ENCODE measurements around the gene MC4R. TPM values are rescaled to one million over a fixed set of nuclear protein-coding genes. Genes with fewer than 3 reads are reported as not detected.
"Not testable (repeated sequence)": the region's sequence is repeated elsewhere in the genome, so short reads cannot be mapped to it uniquely, and the experiment has no call there.

The MC4R gene
- total RNA-seq = 0.21 TPM

DNA sequence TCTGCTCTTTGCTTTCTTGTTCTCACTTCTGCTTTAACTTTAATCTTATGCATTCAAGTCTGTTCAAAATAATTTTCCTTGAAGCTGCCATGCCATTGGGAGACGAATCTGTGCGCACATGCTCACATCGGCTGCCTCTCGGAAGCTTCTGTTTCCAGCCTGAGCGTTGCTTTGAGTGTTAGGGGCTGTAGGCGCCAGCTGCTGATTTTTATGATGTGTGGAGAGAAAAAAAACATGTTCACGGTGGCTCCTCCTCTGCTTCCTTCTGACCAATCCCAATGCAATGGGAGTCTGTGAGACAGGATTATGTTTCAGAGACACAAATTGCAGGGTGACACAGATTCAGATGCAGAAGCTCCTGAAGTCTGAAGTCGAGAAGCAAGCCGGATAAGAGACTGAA, at the start of gene MC4R:
MC4R (minus strand) TSS at position 180 of the 400 bp plus-strand sequence. CDS start 426 bp downstream, outside the sequence.
- DNase-seq = peak; percentile 95

DNA sequence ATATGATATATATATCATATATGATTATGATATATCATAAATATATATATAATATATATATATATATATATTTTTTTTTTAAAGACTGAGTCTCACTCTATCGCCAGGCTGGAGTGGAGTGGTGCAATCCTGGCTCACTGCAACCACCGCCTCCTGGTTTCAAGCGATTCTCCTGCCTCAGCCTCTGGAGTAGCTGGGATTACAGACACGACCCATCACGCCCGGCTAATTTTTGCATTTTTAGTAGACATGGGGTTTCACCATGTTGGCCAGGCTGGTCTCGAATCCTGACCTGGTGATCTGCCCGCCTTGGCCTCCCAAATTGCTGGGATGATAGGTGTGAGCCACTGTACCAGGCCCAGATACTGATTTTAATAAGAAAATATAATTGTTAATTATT, 49.7 kb upstream of the MC4R start:
- DNase-seq = not testable (repeated sequence)

DNA sequence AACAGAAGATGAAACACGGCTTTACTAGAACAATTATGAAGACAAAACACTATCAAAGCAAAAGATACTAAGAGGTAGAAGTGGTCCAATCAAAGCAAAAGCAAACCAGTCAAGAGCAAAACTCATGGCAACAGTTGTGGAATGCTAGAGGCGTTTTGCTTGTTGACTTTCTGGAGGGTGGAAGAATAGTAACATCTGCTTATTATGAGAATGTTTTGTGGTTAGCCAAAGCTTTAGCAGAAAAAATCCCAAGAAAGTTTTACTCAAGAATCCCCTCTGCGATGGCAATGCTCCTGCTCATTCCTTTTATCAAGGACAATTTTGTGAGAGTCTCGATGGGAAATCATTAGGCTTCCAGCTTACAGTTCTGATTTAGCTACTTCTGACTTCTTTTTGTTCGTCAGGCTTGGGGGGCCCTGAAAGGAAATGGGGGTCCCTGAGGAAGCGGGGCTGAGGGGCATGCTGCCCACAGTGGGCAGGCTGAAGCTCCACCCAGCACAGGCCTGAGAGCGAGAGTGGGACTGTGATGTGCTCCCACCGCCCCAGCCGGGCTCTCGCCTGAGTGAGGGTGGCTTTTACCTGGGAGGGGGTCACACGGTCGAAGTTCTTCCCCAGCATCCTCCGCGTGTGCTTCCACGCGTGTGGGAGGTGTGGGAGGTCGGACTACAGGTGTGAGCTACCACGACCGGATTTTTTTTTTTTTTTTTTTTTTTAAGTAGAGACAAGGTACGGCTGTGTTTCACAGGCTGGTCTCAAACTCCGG, 49.0 kb upstream of the MC4R start:
- no peak for DNase-seq

DNA sequence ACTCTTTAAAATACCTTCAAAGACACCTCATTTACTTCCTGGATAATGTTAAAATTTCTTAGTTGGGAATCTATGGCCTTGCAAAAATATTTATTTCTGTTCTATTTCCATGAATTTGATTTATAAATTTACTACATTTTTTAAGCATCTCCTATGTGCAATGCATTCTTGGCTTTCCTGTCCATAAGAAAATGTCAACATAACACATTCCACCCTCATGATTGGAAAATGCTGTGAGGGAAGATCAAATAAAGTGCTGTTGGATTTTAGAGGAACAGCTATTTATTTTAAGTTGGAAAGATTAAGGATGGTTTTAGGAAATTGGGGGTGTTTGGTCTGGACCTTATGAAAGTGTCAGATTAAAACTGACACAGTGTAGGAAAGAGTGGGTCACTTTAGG, 45.4 kb upstream of the MC4R start:
- DNase-seq = no peak

DNA sequence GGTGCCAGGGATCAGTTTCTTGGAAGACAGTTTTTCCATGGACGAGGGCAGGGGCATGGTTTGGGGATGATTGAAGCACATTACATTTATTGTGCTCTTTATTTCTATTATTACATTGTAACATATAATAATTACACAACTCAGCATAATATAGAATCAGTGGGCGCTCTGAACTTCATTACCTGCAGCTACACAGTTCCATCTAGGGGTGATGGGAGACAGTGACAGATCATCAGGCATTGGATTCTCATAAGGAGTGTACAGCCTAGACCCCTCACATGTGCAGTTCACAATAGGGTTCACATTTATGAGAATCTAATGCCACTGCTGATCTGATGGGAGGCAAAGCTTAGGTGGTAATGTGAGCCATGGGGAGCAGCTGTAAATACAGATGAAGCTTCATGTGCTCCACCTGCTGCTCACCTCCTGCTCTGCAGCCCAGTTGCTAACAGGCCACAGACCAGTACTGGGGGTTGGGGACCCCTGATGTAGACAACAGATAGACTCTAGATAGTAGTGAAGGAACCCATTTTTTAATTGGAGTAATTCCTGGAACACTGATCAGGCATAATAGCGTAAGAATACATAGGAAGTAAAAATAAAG, 41.5 kb upstream of the MC4R start:
- no peak for DNase-seq

DNA sequence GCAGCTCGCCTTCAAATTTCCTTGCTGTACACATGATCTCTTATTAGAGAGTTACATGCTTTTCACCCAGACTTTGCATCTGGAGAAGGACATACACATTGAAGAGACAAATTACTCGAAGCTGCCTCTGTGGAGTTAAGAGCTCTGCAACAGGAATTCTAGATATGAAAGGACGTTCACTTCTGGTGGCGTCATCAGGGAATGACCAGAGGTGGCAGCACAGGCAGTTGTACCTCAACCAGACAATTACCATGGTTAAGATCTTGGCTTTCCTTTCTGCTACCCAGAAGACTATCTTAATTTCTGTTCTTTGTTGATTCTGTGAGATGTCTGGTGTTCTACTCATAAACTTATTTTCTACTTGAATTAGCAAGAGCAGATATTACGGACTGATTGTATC, 39.1 kb upstream of the MC4R start:
- no peak for DNase-seq

DNA sequence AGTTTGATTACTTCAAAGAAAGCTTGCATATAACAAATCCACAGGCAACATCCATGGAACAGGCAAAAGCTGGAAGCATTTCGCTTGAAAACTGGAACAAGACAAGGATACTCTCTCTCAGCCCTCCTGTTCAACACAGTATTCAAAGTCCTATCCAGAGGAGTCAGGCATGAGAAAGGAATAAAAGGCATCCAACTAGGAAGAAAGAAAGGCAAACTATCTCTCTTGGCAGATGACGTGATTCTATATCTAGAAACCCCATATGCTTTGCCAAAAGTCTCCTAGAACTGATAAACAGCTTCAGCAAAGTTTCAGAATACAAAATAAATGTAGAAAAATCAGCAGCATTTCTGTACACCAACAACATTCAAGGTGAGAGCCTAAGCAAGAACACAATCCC, 34.1 kb upstream of the MC4R start:
- DNase-seq = no peak

DNA sequence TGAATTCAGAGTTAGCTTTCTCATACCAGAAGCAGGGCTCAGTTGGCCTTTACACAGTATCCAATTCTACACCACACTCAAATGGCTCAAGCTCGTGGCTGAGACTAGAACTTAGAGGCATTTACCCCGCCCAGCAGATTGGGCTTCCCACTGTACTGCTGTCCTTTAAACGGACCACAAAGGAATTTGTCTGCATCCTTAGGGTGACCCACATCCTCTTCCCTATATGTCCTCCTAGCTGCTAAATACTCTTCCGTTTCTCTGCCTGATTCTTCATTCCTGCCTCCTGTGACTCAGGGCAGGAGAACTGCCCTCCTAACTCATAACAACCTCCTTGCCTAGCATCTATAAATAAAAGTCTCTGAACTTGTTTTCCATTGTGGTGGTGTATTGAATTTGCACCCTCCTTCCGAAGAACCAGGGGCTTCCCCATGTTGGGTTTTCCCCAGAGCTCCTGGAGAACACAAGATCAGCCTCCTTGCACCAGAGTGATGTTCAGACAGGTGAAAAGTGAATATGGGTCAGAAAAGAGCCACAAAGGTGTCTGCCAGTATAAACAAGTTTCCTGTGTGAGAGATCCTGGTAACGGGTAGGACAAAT, 32.0 kb upstream of the MC4R start:
- DNase-seq = no peak

DNA sequence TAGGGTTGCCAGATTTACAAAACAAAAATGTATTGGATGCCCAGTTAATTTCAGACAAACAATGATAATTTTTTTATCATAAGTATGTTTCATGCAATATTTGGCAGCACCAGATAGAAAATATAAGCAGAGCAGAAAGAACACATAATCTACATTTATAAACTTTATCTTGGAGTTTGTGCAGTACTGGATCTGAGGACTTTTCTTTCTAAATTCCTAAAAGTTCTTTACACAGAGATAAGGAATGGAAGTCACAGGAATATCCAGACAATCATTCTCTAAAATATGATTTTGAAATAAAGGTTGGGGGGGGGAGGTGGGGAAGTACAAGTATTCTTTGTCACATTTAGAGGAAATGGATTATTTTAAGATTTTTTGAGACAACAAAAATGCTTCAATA, 28.8 kb upstream of the MC4R start:
- no peak for DNase-seq

DNA sequence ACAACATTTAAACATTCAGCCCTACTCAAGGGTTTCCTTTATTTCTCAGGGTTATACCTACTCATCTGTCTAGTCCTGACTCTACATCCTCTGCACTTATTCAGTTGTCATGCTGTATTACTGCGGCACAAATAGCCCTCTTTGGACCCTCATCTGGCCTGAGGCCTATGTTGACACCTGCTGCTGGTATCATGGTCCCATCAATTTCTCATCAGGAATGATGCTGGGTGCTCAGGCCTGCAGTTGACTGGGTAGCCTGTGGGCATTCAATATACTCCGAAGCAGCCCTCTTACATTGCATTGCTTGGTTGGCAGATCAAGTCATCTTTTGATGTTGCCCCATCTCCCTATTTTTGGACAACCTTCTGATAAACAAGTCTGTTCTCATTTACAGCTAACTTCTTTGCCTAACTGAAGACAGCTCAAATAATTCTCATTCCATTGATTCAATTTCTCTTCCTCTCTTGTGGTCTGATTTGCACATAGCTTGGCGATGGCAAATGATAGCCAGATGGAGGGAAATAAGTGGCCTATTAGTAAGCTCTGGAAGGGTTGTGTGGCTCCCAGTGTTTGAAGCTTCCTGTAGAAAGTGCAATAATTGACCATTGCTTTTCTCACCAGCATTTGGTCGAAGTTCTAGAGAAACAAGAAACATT, 19.1 kb upstream of the MC4R start:
- DNase-seq = no peak

DNA sequence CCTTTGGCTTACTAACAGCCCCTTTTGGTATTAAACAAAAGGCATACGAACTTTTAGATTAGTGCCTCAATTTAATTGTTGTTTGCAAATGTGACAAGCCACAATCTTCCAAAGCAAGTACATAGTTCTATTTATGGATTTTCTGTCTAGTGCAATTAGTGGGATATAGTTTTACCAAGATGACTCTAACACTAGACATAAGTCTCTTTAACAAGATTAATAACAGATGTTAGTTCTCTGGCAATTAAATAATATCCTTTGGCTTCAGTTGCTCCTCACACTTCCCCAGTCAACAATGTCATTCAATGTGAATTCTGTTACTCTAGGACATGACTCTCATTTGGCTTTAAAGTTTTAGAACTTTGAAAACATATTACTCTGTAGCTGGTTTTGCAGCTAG, 16.7 kb upstream of the MC4R start:
- no peak for DNase-seq

DNA sequence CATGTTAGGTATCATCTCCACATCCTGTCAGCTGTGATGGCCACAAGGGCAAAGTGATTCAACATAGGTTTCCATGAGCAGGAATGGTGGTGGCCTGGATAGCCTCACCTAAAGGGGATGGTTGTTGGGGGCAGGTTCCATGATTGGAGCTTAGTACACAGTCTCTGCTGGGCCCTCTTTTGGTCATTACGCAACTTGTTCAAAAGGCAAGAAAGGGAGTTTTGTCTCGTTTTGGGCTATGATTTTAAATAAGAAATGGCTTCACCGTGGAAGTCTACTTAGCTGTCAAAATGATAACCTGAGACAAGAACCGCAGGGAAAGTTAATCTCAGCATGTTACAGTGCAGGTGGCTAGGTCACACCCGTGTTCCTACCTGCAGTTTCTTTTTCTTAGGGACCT, 13.1 kb upstream of the MC4R start:
- DNase-seq = no peak

DNA sequence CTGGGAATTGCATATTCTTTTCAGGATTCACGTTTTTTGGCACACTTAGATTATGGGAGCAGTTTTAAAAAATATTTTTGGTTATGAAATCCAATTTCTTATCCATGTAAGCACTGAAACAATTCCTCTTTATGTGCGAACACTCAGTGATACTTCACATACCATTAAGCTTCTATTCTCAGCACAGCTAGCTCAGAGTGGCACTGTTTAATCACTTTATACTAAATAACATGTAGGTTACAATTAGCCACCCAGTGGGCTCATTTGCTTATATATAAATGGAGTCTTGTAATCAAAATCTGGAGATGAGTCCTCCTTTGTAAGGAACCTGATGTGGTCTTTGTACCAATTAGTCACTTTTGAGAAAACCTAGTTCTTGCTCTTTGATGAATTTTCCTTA, 11.3 kb upstream of the MC4R start:
- DNase-seq = no peak

DNA sequence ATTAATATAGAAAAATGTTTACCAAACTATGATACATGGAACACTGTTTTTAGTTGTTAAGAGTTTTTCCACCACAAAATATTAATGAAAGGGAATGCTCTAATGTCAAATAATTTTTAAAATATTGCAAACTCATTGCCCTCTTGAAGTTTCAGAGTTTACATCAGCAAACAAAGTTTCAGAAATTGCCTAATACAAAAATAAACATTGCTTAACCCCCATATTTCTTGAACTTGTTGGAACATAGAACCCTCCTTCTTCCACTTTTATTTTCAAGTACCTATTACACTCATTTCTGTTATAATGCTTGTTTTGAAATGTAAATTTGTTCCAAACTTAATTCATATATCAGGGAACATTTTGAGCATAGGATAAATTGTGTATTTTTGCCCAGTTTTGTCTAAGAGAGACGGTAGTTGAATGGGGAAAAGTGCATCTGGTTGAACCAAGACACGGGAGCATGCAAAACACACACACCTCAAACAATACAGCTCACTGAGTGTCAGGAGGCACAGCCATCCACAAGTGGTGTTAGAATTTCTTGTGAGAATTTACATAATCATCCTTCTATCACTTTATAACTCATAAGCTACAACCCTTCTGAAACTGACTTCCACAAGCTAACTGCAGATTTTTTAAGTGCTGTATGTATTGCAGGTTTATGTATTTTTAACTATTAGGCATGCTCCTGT, 5.3 kb upstream of the MC4R start:
- DNase-seq = no peak

DNA sequence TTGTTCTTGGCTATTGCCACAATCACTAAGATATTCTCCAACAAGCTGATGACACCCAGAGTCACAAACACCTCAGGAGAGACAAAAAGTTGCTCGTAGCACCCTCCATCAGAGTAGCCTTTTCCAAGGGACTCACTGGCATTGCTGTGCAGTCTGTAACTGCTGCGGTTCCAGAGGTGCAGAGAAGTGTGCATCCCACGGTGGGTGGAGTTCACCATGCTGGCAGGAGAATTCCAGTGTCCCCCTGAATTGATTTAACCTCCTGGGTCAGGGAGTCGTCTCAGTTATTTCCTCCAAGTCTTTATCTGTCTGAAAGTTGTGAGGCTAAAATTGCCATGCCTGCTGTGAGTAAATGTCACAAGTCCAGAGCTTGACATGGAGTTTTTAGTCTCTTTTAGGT, 443 bp downstream of the MC4R start:
- DNase-seq = no peak

DNA sequence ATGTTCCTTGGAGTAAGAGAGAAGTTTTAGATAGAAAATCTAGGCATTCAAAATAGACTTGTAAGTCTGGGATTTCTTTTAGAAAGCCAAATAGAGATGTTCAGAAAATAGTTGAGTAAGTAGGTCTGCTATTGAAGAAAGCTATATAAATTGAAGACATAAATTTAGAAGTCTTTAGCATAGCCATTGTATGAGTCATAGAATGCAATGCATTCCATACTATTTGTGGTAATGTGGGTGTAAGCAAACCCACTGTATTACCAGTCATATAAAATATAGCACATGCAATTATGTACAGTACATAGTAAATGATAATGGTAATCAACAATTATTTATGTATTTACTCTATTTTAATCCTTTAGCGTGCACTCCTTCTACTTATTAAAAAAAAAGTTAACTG, 14.1 kb downstream of the MC4R start:
- DNase-seq = no peak

DNA sequence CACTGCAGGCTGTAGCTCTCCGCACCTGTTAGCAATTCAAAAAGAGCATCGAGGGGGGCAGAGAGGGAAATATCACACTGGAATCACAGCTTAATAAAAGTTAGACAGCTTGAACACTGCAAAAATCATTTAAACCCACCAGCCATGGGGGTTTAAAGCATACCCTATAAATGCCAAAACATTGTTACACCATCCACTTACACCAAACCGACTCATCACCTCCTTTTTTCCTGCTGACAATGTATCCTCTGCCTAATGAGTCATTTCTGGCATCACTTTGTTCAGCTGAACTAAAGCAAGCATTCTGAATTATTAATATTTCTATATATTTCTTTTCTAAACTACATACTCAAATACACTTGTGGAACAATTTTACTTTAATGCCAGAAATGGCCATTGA, 21.6 kb downstream of the MC4R start:
- DNase-seq = no peak

DNA sequence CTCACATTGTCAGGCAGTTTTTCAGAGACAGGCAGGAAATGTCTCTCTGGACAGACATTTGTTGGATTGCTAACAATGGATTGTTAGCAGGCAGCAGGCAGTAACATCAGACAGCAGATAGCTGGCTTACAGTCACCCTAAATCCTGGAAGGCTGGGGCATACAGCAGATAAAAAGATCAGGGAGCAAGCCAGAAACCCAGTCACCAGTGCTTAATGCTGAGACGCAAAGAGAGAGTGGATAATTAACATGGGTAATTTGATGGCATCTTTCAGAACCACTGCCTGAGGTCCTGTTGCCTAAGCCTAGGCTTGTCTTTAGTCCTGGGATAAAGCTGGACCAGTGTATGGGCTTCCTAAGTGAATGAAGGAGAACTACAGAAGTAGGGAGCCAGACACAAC, 22.4 kb downstream of the MC4R start:
- no peak for DNase-seq

DNA sequence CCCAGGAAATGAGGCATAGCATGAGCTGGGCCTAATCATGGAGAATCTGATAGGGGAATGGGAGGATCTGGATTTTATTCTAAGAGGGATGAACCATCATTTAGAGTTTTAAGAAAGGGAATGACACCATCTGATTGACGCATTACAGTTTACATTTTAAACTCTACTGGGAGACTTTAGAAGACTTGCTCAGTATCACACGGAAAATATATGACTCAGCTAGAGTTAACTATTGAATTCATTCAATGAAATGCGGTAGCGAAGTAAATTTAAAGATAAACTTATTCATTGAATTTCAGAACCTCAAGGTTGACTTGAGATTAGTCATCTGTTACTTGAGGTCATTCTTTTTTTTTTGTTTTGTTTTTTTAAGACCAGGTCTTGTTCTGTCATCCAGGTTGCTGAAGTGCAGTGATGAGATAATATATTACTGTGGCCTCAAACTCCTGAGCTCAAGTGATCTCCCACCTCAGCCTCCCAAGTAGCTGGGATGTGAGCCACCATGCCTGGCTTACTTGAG, 25.0 kb downstream of the MC4R start:
- no peak for DNase-seq

DNA sequence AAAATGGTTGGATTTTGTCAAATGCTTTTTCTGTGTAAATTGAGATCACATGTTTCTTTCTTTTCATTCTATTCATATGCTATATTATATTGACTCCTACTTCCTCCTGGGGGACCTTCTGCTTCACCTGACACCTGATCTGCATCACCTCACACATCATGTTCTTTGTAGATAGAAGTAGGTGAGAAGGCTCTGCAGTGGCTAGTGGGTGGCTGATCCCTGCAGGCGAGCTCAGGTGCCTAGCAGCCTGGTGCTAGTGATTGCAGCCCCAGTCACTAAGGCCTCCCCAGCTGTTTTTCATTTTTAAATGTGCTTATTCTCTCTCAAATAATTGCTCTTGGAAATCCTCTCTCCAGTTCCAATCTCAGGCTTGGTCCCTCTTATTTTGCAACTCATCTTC, 33.6 kb downstream of the MC4R start:
- DNase-seq = no peak

DNA sequence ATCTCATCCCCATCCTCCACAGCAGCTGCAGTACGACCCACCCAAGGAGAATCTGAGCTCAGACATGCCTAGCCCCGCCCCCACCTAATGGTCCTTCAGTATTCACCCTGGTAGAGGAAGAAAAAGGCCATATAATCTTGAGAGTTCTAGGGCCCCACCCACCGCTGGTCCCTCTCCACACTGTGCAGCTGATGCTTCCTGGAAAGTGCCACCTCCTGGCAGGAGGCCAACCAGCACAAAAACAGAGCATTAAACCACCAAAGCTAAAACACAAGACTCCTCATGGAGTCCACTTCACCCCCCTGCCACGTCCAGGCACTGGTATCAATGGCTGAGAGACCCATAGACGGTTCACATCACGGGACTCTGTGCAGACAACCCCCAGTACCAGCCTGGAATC, 40.7 kb downstream of the MC4R start:
- DNase-seq = no peak

DNA sequence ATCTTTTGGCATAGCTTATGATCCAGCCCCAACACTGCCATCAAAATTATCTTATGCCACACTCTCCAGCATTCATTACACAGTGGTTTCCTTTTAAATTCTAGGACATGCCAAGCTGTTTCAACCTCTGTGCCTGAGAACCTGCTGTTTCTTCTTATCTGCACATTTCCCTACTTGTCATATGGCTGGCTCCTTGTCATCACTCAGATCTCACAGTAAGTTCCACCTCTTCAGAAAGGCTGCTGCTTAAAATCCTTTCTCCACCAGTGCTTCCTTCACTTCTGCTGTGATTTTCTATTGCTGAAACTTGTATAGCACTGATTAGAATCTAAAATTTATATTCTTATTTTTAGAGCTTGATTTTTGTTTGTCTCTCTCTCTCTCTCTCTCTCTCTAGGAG, 43.4 kb downstream of the MC4R start:
- no peak for DNase-seq

DNA sequence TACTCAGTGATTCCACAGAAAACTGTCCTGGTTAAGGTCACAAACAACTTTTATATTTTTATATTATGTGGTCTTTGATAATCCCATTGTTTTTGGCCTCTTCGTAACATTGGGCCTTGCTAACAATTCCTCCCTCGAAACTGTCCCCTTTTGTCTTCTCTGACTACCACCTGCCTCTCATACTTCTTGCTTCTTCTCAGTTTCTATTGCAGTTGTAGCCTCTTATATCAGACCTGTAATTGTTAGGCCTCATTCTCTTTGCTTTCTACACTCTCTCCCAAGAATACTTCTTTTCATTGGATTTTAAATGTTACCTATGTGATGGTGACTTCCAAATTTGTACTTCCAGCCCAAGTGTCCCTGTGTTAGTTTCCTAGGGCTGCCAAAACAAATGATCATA, 44.7 kb downstream of the MC4R start:
- no peak for DNase-seq
